Smooth muscle cell (in vitro differentiated cells): ENCODE data around the gene CTXN3. TPM values are rescaled to one million over a fixed set of nuclear protein-coding genes. Genes with fewer than 3 reads are reported as not detected.

ENCODE experiments used
- DNase-seq: peaks from one replicate; lab custom pipeline; 2025; ENCODE audit not compliant: unreplicated experiment; lab: John Stamatoyannopoulos, UW
- H2AFZ ChIP-seq: fragments of 200-600 bp; sonication (generic); 2 replicates; pipeline ENCODE4 v1.6.0; 2016; ENCODE audit warnings: antibody characterized with exemption, low read depth, mild to moderate bottlenecking
- H3F3A ChIP-seq: fragments of 200-600 bp; sonication (generic); 2 replicates; pipeline ENCODE4 v1.6.0; 2017; ENCODE audit warnings: antibody characterized with exemption, low read depth
- H3K27ac ChIP-seq: fragments of 200-600 bp; sonication (generic); 2 replicates; pipeline ENCODE4 v1.5.1; 2016; ENCODE audit warnings: low read depth, mild to moderate bottlenecking
- H3K27me3 ChIP-seq: fragments of 200-600 bp; sonication (generic); 2 replicates; pipeline ENCODE4 v1.6.1; 2016; ENCODE audit warnings: low read depth, mild to moderate bottlenecking
- H3K36me3 ChIP-seq: fragments of 200-600 bp; sonication (generic); 2 replicates; pipeline ENCODE4 v1.5.1; 2016; ENCODE audit warnings: low read depth
- H3K4me1 ChIP-seq: fragments of 200-600 bp; sonication (generic); 2 replicates; pipeline ENCODE4 v1.5.1; 2016; ENCODE audit warnings: low read depth
- H3K4me2 ChIP-seq: fragments of 200-600 bp; sonication (generic); 2 replicates; pipeline ENCODE4 v1.6.0; 2016; ENCODE audit warnings: mild to moderate bottlenecking
- H3K4me3 ChIP-seq: fragments of 200-600 bp; sonication (generic); 2 replicates; pipeline ENCODE4 v1.5.1; 2016; ENCODE audit warnings: mild to moderate bottlenecking
- H3K79me2 ChIP-seq: fragments of 200-600 bp; sonication (generic); 2 replicates; pipeline ENCODE4 v1.6.0; 2016; ENCODE audit warnings: low read depth, mild to moderate bottlenecking
- H3K9ac ChIP-seq: fragments of 200-600 bp; sonication (generic); 2 replicates; pipeline ENCODE4 v1.6.0; 2016; ENCODE audit warnings: low read depth
- H3K9me3 ChIP-seq: fragments of 200-600 bp; sonication (generic); replicated peaks from 2 replicates; pipeline ENCODE4 v1.5.1; 2016; ENCODE audit warnings: low read depth
- H4K20me1 ChIP-seq: fragments of 200-600 bp; sonication (generic); 2 replicates; pipeline ENCODE4 v1.6.0; 2016; ENCODE audit warnings: low read depth
- WGBS: methylation state at CpG from one replicate; pipeline ENCODE4 v1.1.7; 2016; ENCODE audit warnings: low lambda C conversion rate; 5-methylcytosine and 5-hydroxymethylcytosine counted together
- polyA plus RNA-seq: library from polyadenylated mRNA; unstranded; fragments of >200 nt; fragmentation: Nextera tagmentation; extraction: Ambion mirVana; gene quantifications from 2 replicates; pipeline ENCODE4 v1.2.1, GENCODE V29; 2016
- total RNA-seq: library from RNA; depleted of rRNA; stranded (reverse); fragments of >200 nt; gene quantifications from 2 replicates; pipeline ENCODE4 v1.2.3, GENCODE V29; 2014
- TF ChIP-seq, protein P1 (sequence below): fragments of 200-600 bp; sonication (generic); IDR thresholded peaks from 2 replicates; pipeline ENCODE4 v1.5.1; 2017; ENCODE audit warnings: borderline replicate concordance, mild to moderate bottlenecking, antibody characterized with exemption; ENCODE audit not compliant: insufficient read depth, poor library complexity, severe bottlenecking

The CTXN3 gene
- total and polyA plus RNA-seq, 2 experiments from 2014 or later: not detected

DNA sequence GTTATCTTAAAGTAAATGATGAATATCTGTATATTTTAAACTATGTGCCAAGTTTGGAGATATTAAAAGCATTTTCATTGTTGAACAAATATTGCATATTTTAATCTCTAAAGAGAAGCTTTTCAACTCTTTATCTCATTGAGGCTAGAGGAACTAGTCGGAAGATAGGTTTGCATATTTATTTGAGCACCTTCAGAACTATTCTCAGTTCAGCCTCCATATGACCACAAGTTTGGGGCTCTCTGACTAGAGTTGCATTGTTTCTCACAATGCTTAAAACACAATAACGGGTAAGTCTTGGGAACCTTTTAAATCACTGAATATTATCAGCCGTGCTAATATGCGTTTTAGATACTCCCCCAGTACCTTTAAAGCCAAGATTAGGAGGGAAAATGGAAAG lies 47.3 kb upstream of the CTXN3 start:
- no peak overlapping the region for H2AFZ ChIP-seq
- H3K79me2 ChIP-seq: no peaks in the 10 kb centered on the region
- 97% methylated on average over 4 of the region's 4 CpGs for WGBS
- H3K36me3 ChIP-seq: no peaks in the 10 kb centered on the region
- H3K27ac ChIP-seq: no peak overlapping the region
- H4K20me1 ChIP-seq: no peaks in the 10 kb centered on the region
- no peaks in the 10 kb centered on the region for H3K9me3 ChIP-seq
- H3K4me1 ChIP-seq: no peaks in the 10 kb centered on the region
- no peak overlapping the region for H3K4me3 ChIP-seq
- TF ChIP-seq, protein P1, sequence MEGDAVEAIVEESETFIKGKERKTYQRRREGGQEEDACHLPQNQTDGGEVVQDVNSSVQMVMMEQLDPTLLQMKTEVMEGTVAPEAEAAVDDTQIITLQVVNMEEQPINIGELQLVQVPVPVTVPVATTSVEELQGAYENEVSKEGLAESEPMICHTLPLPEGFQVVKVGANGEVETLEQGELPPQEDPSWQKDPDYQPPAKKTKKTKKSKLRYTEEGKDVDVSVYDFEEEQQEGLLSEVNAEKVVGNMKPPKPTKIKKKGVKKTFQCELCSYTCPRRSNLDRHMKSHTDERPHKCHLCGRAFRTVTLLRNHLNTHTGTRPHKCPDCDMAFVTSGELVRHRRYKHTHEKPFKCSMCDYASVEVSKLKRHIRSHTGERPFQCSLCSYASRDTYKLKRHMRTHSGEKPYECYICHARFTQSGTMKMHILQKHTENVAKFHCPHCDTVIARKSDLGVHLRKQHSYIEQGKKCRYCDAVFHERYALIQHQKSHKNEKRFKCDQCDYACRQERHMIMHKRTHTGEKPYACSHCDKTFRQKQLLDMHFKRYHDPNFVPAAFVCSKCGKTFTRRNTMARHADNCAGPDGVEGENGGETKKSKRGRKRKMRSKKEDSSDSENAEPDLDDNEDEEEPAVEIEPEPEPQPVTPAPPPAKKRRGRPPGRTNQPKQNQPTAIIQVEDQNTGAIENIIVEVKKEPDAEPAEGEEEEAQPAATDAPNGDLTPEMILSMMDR: no peak
- no peaks in the 10 kb centered on the region for H3K27me3 ChIP-seq
- no peaks in the 10 kb centered on the region for H3F3A ChIP-seq
- H3K9ac ChIP-seq: no peak overlapping the region
- no peak for DNase-seq
- no peak overlapping the region for H3K4me2 ChIP-seq

DNA sequence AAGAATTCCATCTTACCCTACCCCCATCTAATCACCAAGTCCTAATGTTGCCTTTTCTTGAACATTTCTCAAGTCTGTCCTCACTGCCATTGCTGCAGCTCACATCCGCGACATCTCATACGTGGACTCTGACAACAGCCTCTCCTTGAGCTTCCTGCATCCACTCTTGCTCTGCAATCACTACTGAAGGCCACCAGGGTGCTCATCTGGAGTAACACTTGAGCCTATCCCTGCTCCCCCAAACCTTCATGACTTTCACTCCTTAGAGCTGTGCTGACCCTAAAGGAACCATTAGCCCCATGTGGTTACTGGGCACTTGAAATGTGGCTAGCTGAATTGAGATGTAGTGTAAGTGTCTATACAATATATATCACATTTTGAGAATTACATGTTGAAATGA lies 46.4 kb upstream of the CTXN3 start:
- Histone ChIP-seq H3K4me3 (no peak overlapping the region), H3K4me1 (no peaks in the 10 kb centered on the region), H4K20me1 (no peaks in the 10 kb centered on the region), H3K79me2 (no peaks in the 10 kb centered on the region), H3F3A (no peaks in the 10 kb centered on the region), H3K27ac (no peak overlapping the region), H3K27me3 (no peaks in the 10 kb centered on the region), H3K4me2 (no peak overlapping the region), H3K9ac (no peak overlapping the region), H3K36me3 (no peaks in the 10 kb centered on the region), H3K9me3 (no peaks in the 10 kb centered on the region), H2AFZ (no peak overlapping the region)
- DNase-seq: no peak
- TF ChIP-seq, protein P1: no peak
- 91% methylated on average over 3 of the region's 3 CpGs for WGBS

DNA sequence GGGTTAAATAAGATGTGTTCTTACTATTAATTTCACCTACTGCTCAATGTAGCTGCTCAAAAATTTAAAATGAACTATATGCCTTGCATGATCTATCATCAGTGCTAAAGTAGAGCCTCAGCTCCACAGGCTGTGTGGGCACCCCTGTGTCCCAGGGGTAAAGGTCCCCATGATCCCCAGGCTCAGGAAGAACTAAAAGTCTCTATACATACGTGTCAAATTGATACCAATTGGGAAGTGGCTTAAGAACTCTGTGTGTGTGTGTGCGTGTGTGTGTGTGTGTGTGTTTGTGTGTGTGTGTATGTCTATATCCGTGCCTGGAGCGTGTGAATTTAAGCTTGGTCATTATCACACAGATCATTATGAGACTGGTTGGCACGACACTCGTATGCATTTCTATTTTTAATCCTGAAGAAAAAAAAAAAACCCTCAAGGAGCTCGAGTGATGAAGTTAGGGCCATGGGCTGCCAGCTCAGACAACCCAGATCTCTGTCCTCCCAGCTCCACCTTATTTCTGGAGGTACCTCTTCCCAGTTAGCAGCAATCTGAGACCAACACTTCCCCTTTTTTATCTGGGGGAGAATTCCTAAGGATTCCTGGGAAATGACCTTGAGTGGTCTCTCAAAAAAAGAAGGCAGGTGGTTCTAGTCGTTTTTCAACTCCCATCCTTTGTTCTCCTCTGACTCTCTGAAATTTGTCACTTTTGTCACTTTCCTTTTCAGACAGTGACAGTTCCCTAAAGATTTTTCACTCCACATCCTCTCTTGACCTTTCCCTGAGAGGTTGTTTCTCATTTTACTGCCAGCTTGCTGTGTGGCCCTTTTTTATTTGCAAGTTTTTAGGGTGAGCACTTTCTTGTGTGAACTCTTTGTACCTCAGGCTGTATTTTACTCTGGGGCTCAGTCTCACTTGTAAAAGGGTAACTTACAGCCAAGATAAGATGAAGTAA lies 45.7 kb upstream of the CTXN3 start:
- Histone ChIP-seq H3K4me2 (no peak overlapping the region), H2AFZ (no peak overlapping the region), H3K27ac (no peak overlapping the region), H3K4me1 (no peaks in the 10 kb centered on the region), H3K36me3 (no peaks in the 10 kb centered on the region), H3K9ac (no peak overlapping the region), H4K20me1 (no peaks in the 10 kb centered on the region), H3K27me3 (no peaks in the 10 kb centered on the region), H3F3A (no peaks in the 10 kb centered on the region), H3K4me3 (no peak overlapping the region), H3K79me2 (no peaks in the 10 kb centered on the region), H3K9me3 (no peaks in the 10 kb centered on the region)
- TF ChIP-seq, protein P1: no peak
- DNase-seq: no peak
- WGBS: 73% methylated on average over 8 of the region's 8 CpGs
